ENCODE measurements around the gene TMEM202. TPM values are rescaled to one million over a fixed set of nuclear protein-coding genes. Genes with fewer than 3 reads are reported as not detected.

Gene TMEM202
- total and polyA plus RNA-seq, 2 of the 13 experiments (the other 11 are each of a cell fraction or from before 2014, with no cell fraction given): not detected

DNA sequence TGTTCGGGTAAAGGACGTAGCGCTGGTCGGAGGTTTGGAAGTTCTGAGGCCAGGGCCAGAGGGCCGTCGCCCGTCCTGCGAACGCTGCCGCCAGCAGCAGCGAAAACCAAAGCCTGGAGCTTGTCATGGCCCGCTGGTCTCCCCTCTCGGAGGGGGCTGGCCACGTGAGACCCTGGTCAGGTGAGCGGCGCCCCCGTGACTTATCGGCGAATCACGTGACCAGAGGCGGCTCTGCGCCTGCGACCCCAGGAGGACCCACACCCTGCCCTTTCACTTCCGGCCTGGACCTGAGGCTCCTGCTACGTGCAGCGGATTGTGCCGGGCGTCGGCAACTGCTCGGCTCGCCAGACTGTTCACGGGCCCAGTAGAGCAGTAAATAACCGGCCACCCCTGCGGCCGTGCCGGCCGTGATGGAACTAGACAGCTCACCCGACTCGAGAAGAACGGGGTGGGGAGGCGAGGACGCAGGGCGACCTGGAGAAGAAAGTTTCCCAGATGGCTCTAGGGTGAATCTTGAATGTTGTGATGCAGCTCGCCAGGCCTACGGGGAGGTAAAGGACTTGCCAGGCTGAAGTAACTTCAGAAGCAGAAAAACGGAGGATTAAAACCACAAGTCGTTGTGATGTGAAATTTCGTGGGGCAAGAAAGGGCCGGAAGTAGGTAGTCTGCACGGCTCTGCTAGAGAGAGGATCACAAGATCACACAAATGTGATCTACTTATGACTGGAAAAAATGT is 22.1 kb upstream of the TMEM202 start, which contains the start of gene HEXA (continued):
- TF ChIP-seq ZNF572 (CRISPR knock-in tag; IDR thresholded peaks at IDR 0.05) (peak; percentile 78; the same call in 1 of the 2 replicates), BORCS8-MEF2B (CRISPR knock-in tag; IDR thresholded peaks at IDR 0.05) (peak; percentile 87), ZNF607 (CRISPR knock-in tag; IDR thresholded peaks at IDR 0.05; ENCODE audit: borderline replicate concordance) (peak; percentile 78), KLF9 (CRISPR knock-in tag; IDR thresholded peaks at IDR 0.05; ENCODE audit: low read depth) (no peak), GTF3A (CRISPR knock-in tag; conservative IDR thresholded peaks at IDR 0.05) (no peak), ZNF724P (CRISPR knock-in tag; IDR thresholded peaks at IDR 0.05; ENCODE audit: borderline replicate concordance) (peak; percentile 74; the same call in 1 of the 2 replicates), SATB2 (CRISPR knock-in tag; IDR thresholded peaks at IDR 0.05) (peak; percentile 73; the same call in 1 of the 2 replicates), ZNF644 (CRISPR knock-in tag; IDR thresholded peaks at IDR 0.05; ENCODE audit: low read depth) (no peak), ZBTB1 (CRISPR knock-in tag; IDR thresholded peaks at IDR 0.05; ENCODE audit: borderline replicate concordance) (no peak), SMAD1 (CRISPR knock-in tag; IDR thresholded peaks at IDR 0.05; ENCODE audit: borderline replicate concordance, low read depth) (peak; percentile 82; the same call in 1 of the 2 replicates), ZNF235 (CRISPR knock-in tag; IDR thresholded peaks at IDR 0.05; ENCODE audit: borderline replicate concordance) (no peak), KAT2B (IDR thresholded peaks at IDR 0.05; ENCODE audit: borderline replicate concordance, low read depth, low read length) (no peak), TCF12 (IDR thresholded peaks at IDR 0.05) (no peak), TCF12 (CRISPR knock-in tag; IDR thresholded peaks at IDR 0.05) (peak; percentile 78; the same call in 1 of the 2 replicates), SMYD3 (CRISPR knock-in tag; IDR thresholded peaks at IDR 0.05) (no peak; the same call in 1 of the 2 replicates), ARHGAP35 (CRISPR knock-in tag; IDR thresholded peaks at IDR 0.05; ENCODE audit: borderline replicate concordance) (0 out of 2 replicates have a peak, but pooled peaks have one; percentile 90), ZNF839 (CRISPR knock-in tag; IDR thresholded peaks at IDR 0.05; ENCODE audit: borderline replicate concordance) (no peak), SRF (IDR thresholded peaks at IDR 0.05; ENCODE audit: low read depth, low read length) (no peak), REL (CRISPR knock-in tag; conservative IDR thresholded peaks at IDR 0.05) (no peak), NONO (IDR thresholded peaks at IDR 0.05) (no peak), NONO (CRISPR knock-in tag; conservative IDR thresholded peaks at IDR 0.05) (peak; percentile 90), SMARCC2 (IDR thresholded peaks at IDR 0.05) (no peak), HMG20A (CRISPR knock-in tag; IDR thresholded peaks at IDR 0.05; ENCODE audit: borderline replicate concordance) (peak; percentile 37; the same call in 1 of the 2 replicates), ZNF737 (CRISPR knock-in tag; IDR thresholded peaks at IDR 0.05; ENCODE audit: borderline replicate concordance) (peak; percentile 94; the same call in 1 of the 2 replicates)
- TF ChIP-seq, protein P1, sequence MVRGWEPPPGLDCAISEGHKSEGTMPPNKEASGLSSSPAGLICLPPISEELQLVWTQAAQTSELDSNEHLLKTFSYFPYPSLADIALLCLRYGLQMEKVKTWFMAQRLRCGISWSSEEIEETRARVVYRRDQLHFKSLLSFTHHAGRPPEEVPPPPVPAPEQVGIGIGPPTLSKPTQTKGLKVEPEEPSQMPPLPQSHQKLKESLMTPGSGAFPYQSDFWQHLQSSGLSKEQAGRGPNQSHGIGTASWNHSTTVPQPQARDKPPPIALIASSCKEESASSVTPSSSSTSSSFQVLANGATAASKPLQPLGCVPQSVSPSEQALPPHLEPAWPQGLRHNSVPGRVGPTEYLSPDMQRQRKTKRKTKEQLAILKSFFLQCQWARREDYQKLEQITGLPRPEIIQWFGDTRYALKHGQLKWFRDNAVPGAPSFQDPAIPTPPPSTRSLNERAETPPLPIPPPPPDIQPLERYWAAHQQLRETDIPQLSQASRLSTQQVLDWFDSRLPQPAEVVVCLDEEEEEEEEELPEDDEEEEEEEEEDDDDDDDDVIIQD (CRISPR knock-in tag; IDR thresholded peaks at IDR 0.05; ENCODE audit: low read depth): peak; percentile 82
- TF ChIP-seq, protein P2, sequence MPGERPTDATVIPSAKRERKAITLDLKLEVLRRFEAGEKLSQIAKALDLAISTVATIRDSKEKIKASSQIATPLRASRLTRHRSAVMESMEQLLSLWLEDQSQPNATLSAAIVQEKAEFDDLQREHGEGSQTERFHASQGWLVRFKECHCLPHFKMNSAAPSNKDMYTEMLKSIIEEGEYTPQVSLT (CRISPR knock-in tag; IDR thresholded peaks at IDR 0.05; ENCODE audit: borderline replicate concordance, low read depth): no peak
- TF ChIP-seq, protein P3, sequence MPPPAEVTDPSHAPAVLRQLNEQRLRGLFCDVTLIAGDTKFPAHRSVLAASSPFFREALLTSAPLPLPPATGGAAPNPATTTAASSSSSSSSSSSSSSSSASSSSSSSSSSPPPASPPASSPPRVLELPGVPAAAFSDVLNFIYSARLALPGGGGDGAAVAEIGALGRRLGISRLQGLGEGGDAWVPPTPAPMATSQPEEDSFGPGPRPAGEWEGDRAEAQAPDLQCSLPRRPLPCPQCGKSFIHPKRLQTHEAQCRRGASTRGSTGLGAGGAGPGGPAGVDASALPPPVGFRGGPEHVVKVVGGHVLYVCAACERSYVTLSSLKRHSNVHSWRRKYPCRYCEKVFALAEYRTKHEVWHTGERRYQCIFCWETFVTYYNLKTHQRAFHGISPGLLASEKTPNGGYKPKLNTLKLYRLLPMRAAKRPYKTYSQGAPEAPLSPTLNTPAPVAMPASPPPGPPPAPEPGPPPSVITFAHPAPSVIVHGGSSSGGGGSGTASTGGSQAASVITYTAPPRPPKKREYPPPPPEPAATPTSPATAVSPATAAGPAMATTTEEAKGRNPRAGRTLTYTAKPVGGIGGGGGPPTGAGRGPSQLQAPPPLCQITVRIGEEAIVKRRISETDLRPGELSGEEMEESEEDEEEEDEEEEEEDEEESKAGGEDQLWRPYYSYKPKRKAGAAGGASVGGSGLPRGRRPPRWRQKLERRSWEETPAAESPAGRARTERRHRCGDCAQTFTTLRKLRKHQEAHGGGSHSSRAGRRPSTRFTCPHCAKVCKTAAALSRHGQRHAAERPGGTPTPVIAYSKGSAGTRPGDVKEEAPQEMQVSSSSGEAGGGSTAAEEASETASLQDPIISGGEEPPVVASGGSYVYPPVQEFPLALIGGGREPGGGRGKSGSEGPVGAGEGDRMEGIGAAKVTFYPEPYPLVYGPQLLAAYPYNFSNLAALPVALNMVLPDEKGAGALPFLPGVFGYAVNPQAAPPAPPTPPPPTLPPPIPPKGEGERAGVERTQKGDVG (CRISPR knock-in tag; IDR thresholded peaks at IDR 0.05; ENCODE audit: borderline replicate concordance): peak; percentile 69; the same call in 1 of the 2 replicates

All from HepG2 (cell line).